Stimulated activated CD8-positive, alpha-beta memory T cell treated with anti-CD3 and anti-CD28 coated beads, Interleukin-12 subunit alpha, Interleukin-12 subunit beta, amount 100 ng/mL, for 24 hours (primary cell): ENCODE data around the gene KRTAP20-4.

Experiments
- DNase-seq: peaks from one replicate; pipeline ENCODE4 v3.0.0-alpha.2; 2020; ENCODE audit errors: extremely low read depth

The KRTAP20-4 gene

GRCh38 chr21:30652891-30653290 is 32.5 kb downstream of the KRTAP20-4 start:
- DNase-seq = no peak

DNA sequence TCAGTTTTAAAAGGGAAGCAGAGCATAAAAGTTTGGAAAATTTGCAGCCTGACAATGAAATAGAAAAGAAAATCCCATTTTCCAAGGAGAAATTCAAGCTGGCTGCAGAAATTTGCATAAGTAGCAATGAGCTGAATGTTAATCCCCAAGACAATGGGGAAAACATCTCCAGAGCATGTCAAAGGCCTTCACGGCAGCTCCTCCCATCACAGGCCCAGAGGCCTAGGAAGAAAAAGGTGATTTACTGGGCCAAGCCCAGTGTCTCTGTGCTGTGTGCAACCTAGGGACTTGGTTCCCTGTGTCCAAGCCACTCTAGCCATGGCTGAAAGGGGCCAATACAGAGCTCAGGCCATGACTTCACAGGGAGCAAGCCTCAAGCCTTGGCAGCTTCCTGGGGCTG is 48.3 kb downstream of the KRTAP20-4 start:
- DNase-seq = no peak
